ENCODE measurements around the gene PPP6C. TPM values are rescaled to one million over a fixed set of nuclear protein-coding genes. Genes with fewer than 3 reads are reported as not detected.
"Not testable (repeated sequence)": the region's sequence is repeated elsewhere in the genome, so short reads cannot be mapped to it uniquely, and the experiment has no call there.

Gene PPP6C
- total and polyA plus RNA-seq, 4 donors, result 22.5 to 47.0 (median 31.5) TPM

- Histone ChIP-seq H3K4me1 (ENCODE audit: control insufficient read depth in 1 of 2, insufficient read depth in 2 of 2, low read length in 2 of 2) (no peaks in the 10 kb centered on the region), H3K27ac (ENCODE audit: low read depth in 1 of 2, low read length in 2 of 2) (no peak overlapping the region), H3K36me3 (ENCODE audit: control insufficient read depth in 1 of 2, insufficient read depth in 2 of 2, low read length in 1 of 2) (peaks cover 0 to 2% of the 10 kb centered on the region in 2 donors), H3K27me3 (ENCODE audit: control insufficient read depth in 1 of 2, insufficient read depth in 2 of 2, low read length in 1 of 2) (no peaks in the 10 kb centered on the region), H3K9me3 (ENCODE audit: control insufficient read depth, low read length) (no peaks in the 10 kb centered on the region), H3K4me3 (ENCODE audit: low read length in 2 of 2) (no peak overlapping the region)
- no peak for ATAC-seq (ENCODE audit: low FRiP score)
- intact Hi-C loops (cut with DNase I), result no loop called here
- DNase-seq, result no peak
- 94 to 95% methylated on average over 6 of the region's 6 CpGs for WGBS, 2 donors
Measured at GRCh38 chr9:125227761-125228160, 38.2 kb upstream of the PPP6C start.

GRCh38 chr9:125224858-125225257, 35.3 kb upstream of the PPP6C start:
- H3K9me3 ChIP-seq (ENCODE audit: control insufficient read depth, low read length); H3K4me1 ChIP-seq (ENCODE audit: control insufficient read depth in 1 of 2, insufficient read depth in 2 of 2, low read length in 2 of 2); intact Hi-C loops (cut with DNase I); ATAC-seq (ENCODE audit: low FRiP score); DNase-seq; H3K27ac ChIP-seq (ENCODE audit: low read depth in 1 of 2, low read length in 2 of 2); H3K36me3 ChIP-seq (ENCODE audit: control insufficient read depth in 1 of 2, insufficient read depth in 2 of 2, low read length in 1 of 2); H3K27me3 ChIP-seq (ENCODE audit: control insufficient read depth in 1 of 2, insufficient read depth in 2 of 2, low read length in 1 of 2); H3K4me3 ChIP-seq (ENCODE audit: low read length in 2 of 2): not testable (repeated sequence)

GRCh38 chr9:125218621-125219020, 29.0 kb upstream of the PPP6C start:
- peaks cover 3 to 4% of the 10 kb centered on the region in 2 donors for H3K36me3 ChIP-seq (ENCODE audit: control insufficient read depth in 1 of 2, insufficient read depth in 2 of 2, low read length in 1 of 2)
- no peaks in the 10 kb centered on the region for H3K4me1 ChIP-seq (ENCODE audit: control insufficient read depth in 1 of 2, insufficient read depth in 2 of 2, low read length in 2 of 2)
- H3K4me3 ChIP-seq (ENCODE audit: low read length in 2 of 2), result no peak overlapping the region

GRCh38 chr9:125214186-125214585, 24.6 kb upstream of the PPP6C start:
- WGBS, 2 donors, result 87 to 88% methylated on average over 5 of the region's 5 CpGs
- Histone ChIP-seq H3K4me1 (ENCODE audit: control insufficient read depth in 1 of 2, insufficient read depth in 2 of 2, low read length in 2 of 2) (no peaks in the 10 kb centered on the region), H3K4me3 (ENCODE audit: low read length in 2 of 2) (no peak overlapping the region), H3K9me3 (ENCODE audit: control insufficient read depth, low read length) (no peaks in the 10 kb centered on the region), H3K36me3 (ENCODE audit: control insufficient read depth in 1 of 2, insufficient read depth in 2 of 2, low read length in 1 of 2) (peaks cover 3 to 7% of the 10 kb centered on the region in 2 donors), H3K27me3 (ENCODE audit: control insufficient read depth in 1 of 2, insufficient read depth in 2 of 2, low read length in 1 of 2) (no peaks in the 10 kb centered on the region), H3K27ac (ENCODE audit: low read depth in 1 of 2, low read length in 2 of 2) (no peak overlapping the region)
- ATAC-seq (ENCODE audit: low FRiP score), result no peak
- intact Hi-C loops (cut with DNase I), result no loop called here
- no peak for DNase-seq

More at GRCh38 chr9:125218621-125219020, 29.0 kb upstream of the PPP6C start:
- Histone ChIP-seq H3K9me3 (ENCODE audit: control insufficient read depth, low read length) (no peaks in the 10 kb centered on the region), H3K27me3 (ENCODE audit: control insufficient read depth in 1 of 2, insufficient read depth in 2 of 2, low read length in 1 of 2) (no peaks in the 10 kb centered on the region), H3K27ac (ENCODE audit: low read depth in 1 of 2, low read length in 2 of 2) (no peak overlapping the region)
- 95 to 97% methylated on average over 3 of the region's 3 CpGs for WGBS, 2 donors
- DNase-seq, result no peak
- intact Hi-C loops (cut with DNase I), result no loop called here
- ATAC-seq (ENCODE audit: low FRiP score), result no peak

- no peak overlapping the region for H3K27ac ChIP-seq (ENCODE audit: low read depth in 1 of 2, low read length in 2 of 2)
- H3K36me3 ChIP-seq (ENCODE audit: control insufficient read depth in 1 of 2, insufficient read depth in 2 of 2, low read length in 1 of 2), result peaks cover 4 to 11% of the 10 kb centered on the region in 2 donors
- no peak overlapping the region for H3K4me3 ChIP-seq (ENCODE audit: low read length in 2 of 2)
- ATAC-seq (ENCODE audit: low FRiP score), result no peak
- WGBS, 2 donors, result 94 to 97% methylated on average over 3 of the region's 3 CpGs
- no peaks in the 10 kb centered on the region for H3K9me3 ChIP-seq (ENCODE audit: control insufficient read depth, low read length)
- intact Hi-C loops (cut with DNase I), result no loop called here
- no peaks in the 10 kb centered on the region for H3K27me3 ChIP-seq (ENCODE audit: control insufficient read depth in 1 of 2, insufficient read depth in 2 of 2, low read length in 1 of 2)
- no peak for DNase-seq
- H3K4me1 ChIP-seq (ENCODE audit: control insufficient read depth in 1 of 2, insufficient read depth in 2 of 2, low read length in 2 of 2), result no peaks in the 10 kb centered on the region
Measured at GRCh38 chr9:125204477-125204876, 14.9 kb upstream of the PPP6C start.

- no peaks in the 10 kb centered on the region for H3K27me3 ChIP-seq (ENCODE audit: control insufficient read depth in 1 of 2, insufficient read depth in 2 of 2, low read length in 1 of 2)
- intact Hi-C loops (cut with DNase I), result no loop called here
- no peaks in the 10 kb centered on the region for H3K4me1 ChIP-seq (ENCODE audit: control insufficient read depth in 1 of 2, insufficient read depth in 2 of 2, low read length in 2 of 2)
- no peaks in the 10 kb centered on the region for H3K9me3 ChIP-seq (ENCODE audit: control insufficient read depth, low read length)
- H3K36me3 ChIP-seq (ENCODE audit: control insufficient read depth in 1 of 2, insufficient read depth in 2 of 2, low read length in 1 of 2), result peaks cover 4 to 10% of the 10 kb centered on the region in 2 donors
- WGBS, 2 donors, result 85 to 89% methylated on average over 1 of the region's 1 CpG
- DNase-seq (no peak), ATAC-seq (ENCODE audit: low FRiP score) (no peak)
- no peak overlapping the region for H3K27ac ChIP-seq (ENCODE audit: low read depth in 1 of 2, low read length in 2 of 2)
- no peak overlapping the region for H3K4me3 ChIP-seq (ENCODE audit: low read length in 2 of 2)
Measured at GRCh38 chr9:125202846-125203618, 13.4 kb upstream of the PPP6C start.

- peak; percentile 96 to 97 for DNase-seq
- intact Hi-C loops (cut with DNase I), result loop anchor here in 1 of 2 donors (2.0 kb wide), 1 partner anchor 260 kb away; the partner anchor contains the start of gene GOLGA1
- Histone ChIP-seq H3K4me3 (ENCODE audit: low read length in 2 of 2) (peak within 1 kb of the TSS; percentile 44 to 97), H3K36me3 (ENCODE audit: control insufficient read depth in 1 of 2, insufficient read depth in 2 of 2, low read length in 1 of 2) (peaks cover 0 to 2% of the 10 kb centered on the region in 2 donors), H3K4me1 (ENCODE audit: control insufficient read depth in 1 of 2, insufficient read depth in 2 of 2, low read length in 2 of 2) (no peaks in the 10 kb centered on the region), H3K27me3 (ENCODE audit: control insufficient read depth in 1 of 2, insufficient read depth in 2 of 2, low read length in 1 of 2) (no peaks in the 10 kb centered on the region), H3K27ac (ENCODE audit: low read depth in 1 of 2, low read length in 2 of 2) (peak within 1 kb of the TSS; percentile 55 to 95), H3K9me3 (ENCODE audit: control insufficient read depth, low read length) (no peaks in the 10 kb centered on the region)
- peak; percentile 100 for ATAC-seq (ENCODE audit: low FRiP score)
- WGBS, 2 donors, result 1% methylated on average over 51 of the region's 51 CpGs
Measured at GRCh38 chr9:125200216-125201047, 10.8 kb upstream of the PPP6C start, which contains the start of gene RABEPK. RABEPK (plus strand) TSS chr9:125200542; CDS start chr9:125203014, 2,472 bp downstream.

- not testable (repeated sequence) for H3K36me3 ChIP-seq (ENCODE audit: control insufficient read depth in 1 of 2, insufficient read depth in 2 of 2, low read length in 1 of 2); H3K9me3 ChIP-seq (ENCODE audit: control insufficient read depth, low read length); ATAC-seq (ENCODE audit: low FRiP score); H3K27ac ChIP-seq (ENCODE audit: low read depth in 1 of 2, low read length in 2 of 2); H3K4me1 ChIP-seq (ENCODE audit: control insufficient read depth in 1 of 2, insufficient read depth in 2 of 2, low read length in 2 of 2); H3K4me3 ChIP-seq (ENCODE audit: low read length in 2 of 2); H3K27me3 ChIP-seq (ENCODE audit: control insufficient read depth in 1 of 2, insufficient read depth in 2 of 2, low read length in 1 of 2); DNase-seq
- WGBS, 2 donors, result 93% methylated on average over 1 of the region's 1 CpG; no CpG with 5 or more reads in 1 of the 2 donors
- intact Hi-C loops (cut with DNase I), result loop anchor here in 1 of 2 donors (10.0 kb wide), 1 partner anchor 51 kb away; the partner anchor contains the start of gene SCAI
Measured at GRCh38 chr9:125195591-125195990, 6.0 kb upstream of the PPP6C start.

All from aorta (tissue), 5 donors.